H9 (cell line): ENCODE results near the gene TAF4B. TPM values are rescaled to one million over a fixed set of nuclear protein-coding genes. Genes with fewer than 3 reads are reported as not detected.

ENCODE experiments used
- DNase-seq: peaks from one replicate; pipeline ENCODE4 v3.0.0-alpha.2; 2017
- H2AFZ ChIP-seq: one replicate; pipeline ENCODE4 v1.6.1; 2013; ENCODE audit warnings: mild to moderate bottlenecking, low read length, control low read depth, moderate library complexity
- H2AK5ac ChIP-seq: 2 replicates; pipeline ENCODE4 v1.6.1; 2013; ENCODE audit warnings: low read length, control low read depth, mixed read lengths; ENCODE audit not compliant: insufficient read length
- H2BK120ac ChIP-seq: one replicate; pipeline ENCODE4 v1.6.1; 2013; ENCODE audit warnings: low read depth, mild to moderate bottlenecking, low read length, control low read depth, inconsistent platforms; ENCODE audit not compliant: poor library complexity, severe bottlenecking
- H2BK12ac ChIP-seq: 2 replicates; pipeline ENCODE4 v1.6.1; 2013; ENCODE audit warnings: low read length, control low read depth, mixed read lengths, low read depth; ENCODE audit not compliant: insufficient read length
- H2BK15ac ChIP-seq: 2 replicates; pipeline ENCODE4 v1.6.1; 2013; ENCODE audit warnings: low read depth, low read length, control low read depth
- H2BK20ac ChIP-seq: one replicate; pipeline ENCODE4 v1.6.1; 2013; ENCODE audit warnings: low read depth, mild to moderate bottlenecking, low read length, control low read depth, inconsistent platforms; ENCODE audit not compliant: poor library complexity, severe bottlenecking
- H2BK5ac ChIP-seq: 2 replicates; pipeline ENCODE4 v1.6.1; 2013; ENCODE audit warnings: low read length, control low read depth, mixed read lengths; ENCODE audit not compliant: insufficient read length
- H3K14ac ChIP-seq: 2 replicates; pipeline ENCODE4 v1.6.1; 2013; ENCODE audit warnings: low read length, control low read depth; ENCODE audit not compliant: insufficient read depth
- H3K18ac ChIP-seq: 2 replicates; pipeline ENCODE4 v1.6.1; 2013; ENCODE audit warnings: low read depth, mild to moderate bottlenecking, mixed read lengths, low read length, control low read depth; ENCODE audit not compliant: insufficient read length
- H3K23ac ChIP-seq: 2 replicates; pipeline ENCODE4 v1.6.1; 2013; ENCODE audit warnings: low read length, control low read depth, mixed read lengths, low read depth; ENCODE audit not compliant: insufficient read length
- H3K23me2 ChIP-seq: 2 replicates; pipeline ENCODE4 v1.6.1; 2013; ENCODE audit warnings: low read depth, mild to moderate bottlenecking, mixed read lengths, low read length, control low read depth; ENCODE audit not compliant: insufficient read length, poor library complexity, severe bottlenecking
- H3K27ac ChIP-seq: 2 replicates; pipeline ENCODE4 v1.5.1; 2013; ENCODE audit warnings: low read length, control low read depth, mixed read lengths, low read depth; ENCODE audit not compliant: insufficient read length
- H3K27me3 ChIP-seq: 2 replicates; pipeline ENCODE4 v1.6.1; 2013; ENCODE audit warnings: low read length, control low read depth, inconsistent platforms; ENCODE audit not compliant: insufficient read depth
- H3K4ac ChIP-seq: 2 replicates; pipeline ENCODE4 v1.6.1; 2013; ENCODE audit warnings: low read depth, mild to moderate bottlenecking, control low read depth, inconsistent platforms, low read length, moderate library complexity
- H3K4me1 ChIP-seq: 2 replicates; pipeline ENCODE4 v1.6.1; 2013; ENCODE audit warnings: low read length, control low read depth, inconsistent platforms; ENCODE audit not compliant: insufficient read depth
- H3K4me2 ChIP-seq: 2 replicates; pipeline ENCODE4 v1.6.1; 2013; ENCODE audit warnings: low read length, control low read depth, mixed read lengths; ENCODE audit not compliant: insufficient read length, insufficient read depth
- H3K56ac ChIP-seq: 2 replicates; pipeline ENCODE4 v1.6.1; 2013; ENCODE audit warnings: low read depth, mild to moderate bottlenecking, mixed read lengths, low read length, control low read depth; ENCODE audit not compliant: insufficient read length
- H3K79me1 ChIP-seq: 2 replicates; pipeline ENCODE4 v1.6.1; 2013; ENCODE audit warnings: low read depth, mild to moderate bottlenecking, moderate library complexity, low read length, control low read depth, inconsistent platforms; ENCODE audit not compliant: insufficient read depth, poor library complexity, severe bottlenecking
- H3K79me2 ChIP-seq: 2 replicates; pipeline ENCODE4 v1.6.1; 2013; ENCODE audit warnings: low read length, control low read depth, inconsistent platforms; ENCODE audit not compliant: insufficient read depth
- H3K9ac ChIP-seq: 2 replicates; pipeline ENCODE4 v1.6.1; 2013; ENCODE audit warnings: low read length, control low read depth, mixed read lengths; ENCODE audit not compliant: insufficient read length; ENCODE audit errors: extremely low read depth
- H3K9me3 ChIP-seq: one replicate; pipeline ENCODE4 v1.6.1; 2013; ENCODE audit warnings: low read depth, low read length, inconsistent platforms; ENCODE audit not compliant: control insufficient read depth
- H3T11ph ChIP-seq: one replicate; pipeline ENCODE4 v1.6.1; 2013; ENCODE audit warnings: mild to moderate bottlenecking, low read length, control low read depth, inconsistent platforms
- H4K20me1 ChIP-seq: one replicate; pipeline ENCODE4 v1.6.1; 2013; ENCODE audit not compliant: control insufficient read depth, insufficient read length, insufficient read depth
- H4K5ac ChIP-seq: 2 replicates; pipeline ENCODE4 v1.6.1; 2013; ENCODE audit warnings: low read depth, mild to moderate bottlenecking, mixed read lengths, low read length, control low read depth; ENCODE audit not compliant: insufficient read length
- H4K8ac ChIP-seq: replicated peaks from 2 replicates; pipeline ENCODE4 v1.6.1; 2013; ENCODE audit warnings: low read length, control low read depth, mixed read lengths, low read depth; ENCODE audit not compliant: insufficient read length
- H4K91ac ChIP-seq: 2 replicates; pipeline ENCODE4 v1.6.1; 2013; ENCODE audit warnings: low read depth, mild to moderate bottlenecking, moderate library complexity, mixed read lengths, low read length, control low read depth; ENCODE audit not compliant: insufficient read length
- H3K27ac Mint-ChIP-seq, 3 experiments: 2 replicates in 2 of 3; 3 replicates in 1 of 3; pipeline ENCODE4 v1.8.0; 2020 to 2021; ENCODE audit warnings: mixed read lengths in 3 of 3, mild to moderate bottlenecking in 1 of 3, moderate library complexity in 1 of 3
- H3K27me3 Mint-ChIP-seq: 2 replicates; pipeline ENCODE4 v1.8.0; 2021; ENCODE audit warnings: low read depth, mild to moderate bottlenecking, moderate library complexity, mixed read lengths
- H3K36me3 Mint-ChIP-seq, 3 experiments: 2 replicates in 2 of 3; 3 replicates in 1 of 3; pipeline ENCODE4 v1.8.0; 2020 to 2021; ENCODE audit warnings: low read depth in 3 of 3, mixed read lengths in 3 of 3; ENCODE audit not compliant: insufficient read depth in 1 of 3
- H3K4me1 Mint-ChIP-seq, 2 experiments: 2 replicates each; pipeline ENCODE4 v1.8.0; 2020; ENCODE audit warnings: mixed read lengths in 2 of 2
- H3K4me3 Mint-ChIP-seq, 2 experiments: 2 replicates in 1 of 2; 3 replicates in 1 of 2; pipeline ENCODE4 v1.8.0; 2020 to 2021; ENCODE audit warnings: mild to moderate bottlenecking in 2 of 2, mixed read lengths in 2 of 2, moderate library complexity in 1 of 2
- H3K9me3 Mint-ChIP-seq, 2 experiments: 2 replicates in 1 of 2; 3 replicates in 1 of 2; pipeline ENCODE4 v1.8.0; 2020; ENCODE audit warnings: mild to moderate bottlenecking in 2 of 2, mixed read lengths in 2 of 2, moderate library complexity in 1 of 2
- CTCF ChIP-seq: fragments of 200-600 bp; sonication (generic); conservative IDR thresholded peaks from 3 replicates; pipeline ENCODE4 v1.8.0; 2021; ENCODE audit warnings: antibody characterized with exemption, mild to moderate bottlenecking
- WGBS: extraction: QIAGEN DNeasy Blood & Tissue Kit; methylation state at CpG from one replicate; pipeline ENCODE4 v1.1.7; 2013; ENCODE audit warnings: missing lambda C conversion rate, low lambda C conversion rate, mixed read lengths; ENCODE audit not compliant: insufficient read length; ENCODE audit errors: extremely low coverage; 5-methylcytosine and 5-hydroxymethylcytosine counted together
- total RNA-seq: library from RNA; stranded (reverse); gene quantifications from 2 replicates; pipeline ENCODE4 v1.2.1, GENCODE V29; 2021

The TAF4B gene
- total RNA-seq, 1 experiment from 2014 or later, result 19.8 TPM

GRCh38 chr18:26277374-26277773 is 51.1 kb downstream of the TAF4B start:
- no peaks in the 10 kb centered on the region for H3K27me3 ChIP-seq
- no peak overlapping the region for H2BK5ac ChIP-seq
- no peak overlapping the region for H4K91ac ChIP-seq
- H3K79me2 ChIP-seq, result no peaks in the 10 kb centered on the region
- no peak overlapping the region for H3K18ac ChIP-seq
- no peak overlapping the region for H3K23ac ChIP-seq
- no peak overlapping the region for H2BK120ac ChIP-seq
- no peak overlapping the region for H3K4ac ChIP-seq
- no peak overlapping the region for H3K27ac ChIP-seq
- Mint-ChIP-seq H3K27me3 (no peaks in the 10 kb centered on the region), H3K4me1 (no peaks in the 10 kb centered on the region), H3K36me3 (peaks cover 31 to 50% (median 39%) of the 10 kb centered on the region in 3 experiments), H3K27ac (no peak overlapping the region), H3K9me3 (peaks cover 8 to 11% of the 10 kb centered on the region in 2 experiments; a peak in 4 of 5 replicates), H3K4me3 (no peak overlapping the region)
- H3K14ac ChIP-seq, result no peak overlapping the region
- no peak overlapping the region for H2AFZ ChIP-seq
- no peak overlapping the region for H2BK15ac ChIP-seq
- no peaks in the 10 kb centered on the region for H3K4me1 ChIP-seq
- H3T11ph ChIP-seq, result no peak overlapping the region
- no peak overlapping the region for H4K5ac ChIP-seq
- no peaks in the 10 kb centered on the region for H3K23me2 ChIP-seq
- H3K79me1 ChIP-seq, result no peaks in the 10 kb centered on the region
- no peak for DNase-seq
- no peak overlapping the region for H3K56ac ChIP-seq
- H2AK5ac ChIP-seq, result no peak overlapping the region
- no CpG with 5 or more reads among the region's 3 CpGs for WGBS
- no peaks in the 10 kb centered on the region for H3K9me3 ChIP-seq
- no peak overlapping the region for H3K9ac ChIP-seq
- H4K20me1 ChIP-seq, result no peaks in the 10 kb centered on the region
- H2BK12ac ChIP-seq, result no peak overlapping the region
- H2BK20ac ChIP-seq, result no peak overlapping the region
- no peak overlapping the region for H4K8ac ChIP-seq
- H3K4me2 ChIP-seq, result no peak overlapping the region
- no peak for TF ChIP-seq CTCF
